Left renal cortex interstitium (tissue), 4 donors: ENCODE results near the gene SETD3. TPM values are rescaled to one million over a fixed set of nuclear protein-coding genes. Genes with fewer than 3 reads are reported as not detected.

Experiments used
- DNase-seq, 4 donors: peaks; one replicate each; pipeline ENCODE4 v3.0.0-alpha.2; 2013; ENCODE audit warnings: low read depth in 4 of 4, low spot score in 2 of 4, missing footprints in 1 of 4
- polyA plus RNA-seq, 4 donors: library from polyadenylated mRNA; unstranded; fragments of 120-200 nt; gene quantifications; one replicate each; pipeline ENCODE4 v1.2.1, GENCODE V29; 2013; ENCODE audit not compliant: insufficient read length in 4 of 4

SETD3 gene
- polyA plus RNA-seq, 4 donors = 57.5 to 69.1 (median 63.2) TPM

- DNase-seq = no peak
Measured at GRCh38 chr14:99517643-99518381, 37.2 kb upstream of the SETD3 start.

GRCh38 chr14:99516871-99517642 lies 36.4 kb upstream of the SETD3 start:
- no peak for DNase-seq

DNA sequence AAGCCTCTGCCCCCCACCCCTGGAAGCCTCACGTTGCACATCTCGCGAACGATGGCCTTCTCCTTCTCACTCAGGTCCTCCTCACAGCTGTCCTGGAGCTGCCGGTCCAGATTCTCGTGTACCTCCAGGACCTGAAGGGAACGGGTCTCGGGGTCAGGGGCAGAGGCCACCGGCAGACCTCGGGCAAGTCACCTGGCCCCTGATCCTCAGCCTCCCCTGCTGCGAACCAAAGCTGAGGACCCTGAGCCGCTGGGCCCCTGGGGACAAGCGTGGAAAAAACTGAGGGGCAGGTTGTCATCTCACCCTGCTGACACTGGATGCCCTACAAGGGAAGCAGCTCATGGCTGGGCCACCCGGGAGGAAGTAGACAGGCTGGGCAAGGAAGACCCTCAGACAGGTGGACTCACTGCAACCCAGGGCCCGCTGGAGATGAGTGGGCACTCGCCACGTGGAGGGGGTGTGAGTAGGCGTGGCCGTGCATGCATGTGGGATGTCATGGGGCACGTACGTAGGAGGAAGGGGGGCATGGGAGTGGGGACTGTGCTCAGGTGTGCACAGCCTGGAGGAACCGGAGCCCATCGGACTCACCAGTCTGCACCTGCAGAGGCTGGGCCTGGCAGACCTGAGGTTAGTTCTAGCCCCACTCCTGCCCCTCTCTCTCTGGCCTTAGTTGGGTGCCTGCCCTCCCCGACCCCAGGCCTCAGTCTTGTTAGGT lies 35.7 kb upstream of the SETD3 start:
- DNase-seq = no peak

DNA sequence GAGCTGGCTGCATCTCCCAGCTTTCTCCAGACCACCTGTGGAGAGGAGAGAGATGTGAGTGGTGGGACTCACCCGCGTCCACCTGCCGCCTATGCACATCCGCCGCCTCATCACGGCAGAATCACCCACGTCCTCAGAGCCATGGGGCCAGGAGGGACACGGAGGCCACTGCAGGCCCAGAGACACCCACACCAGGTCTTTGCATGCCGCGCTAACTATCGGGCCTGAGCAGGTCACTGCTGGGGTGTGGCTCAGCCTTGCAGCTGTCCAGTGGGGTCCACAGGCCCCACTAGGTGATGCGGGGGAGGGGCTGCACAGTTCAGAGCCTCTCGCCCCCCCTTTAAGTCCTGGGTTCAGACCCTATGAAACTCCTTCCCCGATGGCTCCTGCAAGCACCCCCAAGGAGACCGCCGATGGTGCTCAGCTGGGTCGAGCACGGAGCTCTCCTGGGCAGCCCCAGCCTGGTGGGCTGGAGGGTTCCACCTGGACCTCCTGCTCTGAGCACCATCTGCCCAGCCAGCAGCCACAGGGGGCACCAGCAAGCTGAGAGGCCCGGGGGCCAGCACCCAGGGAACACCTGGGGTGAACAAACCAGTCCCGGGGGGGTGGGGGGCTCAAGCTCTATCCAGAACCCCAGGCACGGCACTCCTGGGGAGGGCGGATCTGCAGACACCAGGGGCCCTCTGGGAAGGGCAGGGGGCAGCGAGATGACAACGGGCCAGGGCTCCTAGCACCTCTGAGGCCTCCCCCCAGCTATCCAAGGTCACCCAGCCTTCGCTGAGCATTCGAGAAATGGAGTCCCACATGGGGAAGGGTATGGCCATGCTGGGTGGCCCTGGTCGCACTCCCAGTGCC lies 34.9 kb upstream of the SETD3 start:
- no peak for DNase-seq

DNA sequence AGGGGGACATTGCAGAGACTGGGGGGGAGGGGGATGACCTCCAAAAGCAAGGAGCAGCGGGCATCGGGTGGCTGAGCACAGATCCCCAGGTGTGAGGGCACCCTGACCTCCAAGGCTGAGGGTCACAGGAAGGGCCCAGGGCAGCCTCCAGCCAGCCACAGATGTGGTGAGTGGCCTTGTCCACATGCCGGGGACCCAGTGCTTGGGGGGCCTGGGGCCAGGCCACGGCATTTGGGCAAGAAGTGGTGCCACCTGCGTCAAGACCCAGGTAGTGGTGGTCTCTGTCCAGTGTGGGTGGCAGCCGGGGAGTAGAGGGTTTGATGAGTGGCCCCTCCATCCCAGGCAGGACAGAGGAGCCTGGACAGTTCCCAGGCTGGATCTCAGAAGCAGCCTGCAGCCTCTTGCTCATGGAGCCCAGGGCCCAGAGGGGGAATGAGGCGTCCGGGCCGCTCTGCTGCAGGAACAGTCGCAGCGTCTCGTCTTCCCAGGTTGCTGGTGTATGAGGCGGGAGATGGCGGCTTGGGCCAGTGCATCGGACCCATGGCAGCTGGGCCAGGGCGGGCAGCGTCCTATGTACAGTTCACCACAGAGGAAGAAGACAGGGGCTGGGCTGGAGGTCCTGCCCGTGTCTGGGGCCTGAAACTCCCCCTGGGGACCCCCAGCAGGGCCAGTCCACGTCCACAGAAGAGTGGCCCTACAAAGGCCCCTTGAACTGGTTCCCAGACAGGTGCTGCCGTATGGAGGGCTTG lies 34.1 kb upstream of the SETD3 start:
- no peak for DNase-seq

DNA sequence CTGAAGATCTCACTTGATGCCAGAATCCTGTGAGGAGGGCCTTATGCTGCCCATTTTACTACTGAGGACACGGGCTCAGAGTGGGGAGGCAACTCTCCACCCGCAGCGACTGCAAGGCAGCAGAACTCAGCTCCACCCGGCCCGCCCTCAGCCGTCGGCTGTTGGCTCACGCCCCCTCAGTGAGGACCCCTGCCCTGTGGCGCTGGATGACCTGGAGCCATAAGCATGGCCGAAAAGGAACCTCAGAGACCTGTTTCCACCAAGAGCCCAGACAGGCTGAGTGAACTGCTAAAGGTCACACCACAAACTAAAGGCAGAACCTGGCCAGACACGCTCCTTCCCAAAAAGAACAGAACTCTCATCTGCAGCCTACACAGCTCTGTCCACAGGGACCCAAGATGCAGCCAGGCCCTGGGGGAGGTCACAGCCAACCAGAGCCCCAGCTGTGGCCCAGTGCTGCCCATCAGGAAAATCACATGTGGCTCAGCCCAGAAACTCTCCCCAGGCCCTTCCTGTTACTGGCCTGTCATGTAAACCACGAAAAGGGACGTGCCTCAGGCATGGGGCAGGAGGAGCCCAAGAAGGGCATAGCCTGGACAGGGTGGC lies 33.4 kb upstream of the SETD3 start:
- no peak for DNase-seq

- no peak for DNase-seq
Measured at GRCh38 chr14:99513183-99513694, 32.6 kb upstream of the SETD3 start.

DNA sequence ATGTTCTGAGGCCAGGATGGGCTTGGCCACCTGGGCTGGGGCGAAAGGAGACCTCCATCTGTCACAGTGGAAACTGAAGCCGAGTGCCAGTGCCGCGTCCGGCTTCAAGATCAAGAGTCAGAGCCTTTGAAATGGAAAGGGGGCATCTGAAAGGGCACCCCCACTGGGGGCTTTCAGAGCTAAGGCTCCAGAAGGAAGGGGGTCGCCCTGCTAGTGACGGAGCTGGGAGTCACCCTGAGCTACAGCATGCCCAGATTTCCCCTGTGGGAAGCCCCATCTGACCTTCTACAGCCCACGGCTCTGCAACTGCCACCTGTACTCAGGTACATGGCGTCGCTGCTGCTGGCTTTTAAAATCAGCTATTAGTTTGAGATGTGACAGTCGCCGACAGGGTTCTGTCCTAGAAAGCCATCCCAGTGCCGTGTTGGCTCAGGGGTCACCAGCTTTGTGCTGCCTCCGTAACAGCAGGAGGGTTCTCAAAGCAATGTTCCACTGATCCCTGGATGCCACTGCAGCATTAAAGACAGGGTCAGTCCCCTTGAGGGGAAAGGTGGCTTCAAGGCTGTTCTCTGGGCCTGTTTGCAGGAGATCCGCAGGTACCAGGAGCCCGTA lies 32.0 kb upstream of the SETD3 start:
- DNase-seq = no peak

- no peak for DNase-seq
Measured at GRCh38 chr14:99512110-99512449, 31.4 kb upstream of the SETD3 start.

DNA sequence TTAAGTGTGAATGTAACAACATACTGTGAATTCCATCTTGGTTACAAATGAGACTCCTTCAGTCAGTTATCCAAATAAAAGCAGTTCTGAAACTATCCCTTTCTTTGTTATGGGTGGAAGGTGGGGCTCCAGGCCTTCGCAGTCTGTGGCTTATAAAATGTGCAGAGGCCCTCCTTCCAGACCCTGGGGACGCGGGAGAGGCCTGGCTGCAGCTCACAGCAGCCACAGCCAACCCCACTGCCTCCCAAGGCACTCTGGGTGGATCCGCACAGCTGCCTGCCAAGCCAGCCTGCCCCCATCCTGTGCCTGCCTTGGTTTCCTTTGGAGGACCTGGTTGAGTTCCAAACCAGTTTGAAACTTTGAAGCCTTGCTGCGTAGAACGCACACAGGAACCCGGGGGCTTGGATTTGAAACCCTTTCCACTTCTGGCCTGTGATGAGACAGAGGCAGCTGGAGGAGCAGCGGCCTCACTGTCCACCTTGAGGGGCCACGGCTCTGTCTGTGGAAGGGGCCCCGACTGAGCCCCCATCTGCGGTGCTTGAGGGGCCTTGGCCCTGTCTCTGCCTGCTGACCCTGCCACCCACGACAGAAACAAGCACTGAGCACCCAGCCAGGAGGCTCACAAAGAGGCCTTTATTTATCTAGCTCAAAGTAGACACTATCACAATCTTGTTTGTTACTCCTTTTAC lies 30.9 kb upstream of the SETD3 start:
- DNase-seq = no peak

DNA sequence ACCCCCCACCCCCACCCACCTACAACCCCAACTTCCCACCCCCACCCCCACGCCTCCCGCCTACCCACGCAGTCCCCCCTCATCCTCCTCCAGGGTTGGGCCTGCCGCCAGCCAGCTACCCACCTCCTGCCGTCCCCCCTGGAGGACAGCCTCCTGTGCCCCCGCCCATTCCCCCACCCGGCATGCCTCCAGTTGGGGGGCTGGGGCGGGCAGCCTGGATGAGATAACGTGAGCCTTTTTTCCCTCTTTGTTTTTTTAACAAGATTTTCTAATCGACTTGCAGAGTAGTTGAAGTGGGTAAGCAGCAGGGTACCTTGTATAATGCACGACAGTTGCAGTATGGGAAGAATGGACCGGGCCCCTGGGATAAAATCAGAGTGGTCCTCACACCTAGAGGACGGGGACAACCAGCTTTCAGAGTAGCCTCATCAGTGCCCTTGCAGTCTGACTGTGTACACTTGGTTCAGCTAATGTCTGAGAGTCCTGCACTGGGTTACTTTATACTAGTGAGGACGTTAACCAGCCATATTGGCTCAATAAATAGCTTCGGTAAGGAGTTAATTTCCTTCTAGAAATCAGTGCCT lies 30.0 kb upstream of the SETD3 start:
- no peak for DNase-seq

- DNase-seq = no peak
Measured at GRCh38 chr14:99509871-99510555, 29.4 kb upstream of the SETD3 start.

DNA sequence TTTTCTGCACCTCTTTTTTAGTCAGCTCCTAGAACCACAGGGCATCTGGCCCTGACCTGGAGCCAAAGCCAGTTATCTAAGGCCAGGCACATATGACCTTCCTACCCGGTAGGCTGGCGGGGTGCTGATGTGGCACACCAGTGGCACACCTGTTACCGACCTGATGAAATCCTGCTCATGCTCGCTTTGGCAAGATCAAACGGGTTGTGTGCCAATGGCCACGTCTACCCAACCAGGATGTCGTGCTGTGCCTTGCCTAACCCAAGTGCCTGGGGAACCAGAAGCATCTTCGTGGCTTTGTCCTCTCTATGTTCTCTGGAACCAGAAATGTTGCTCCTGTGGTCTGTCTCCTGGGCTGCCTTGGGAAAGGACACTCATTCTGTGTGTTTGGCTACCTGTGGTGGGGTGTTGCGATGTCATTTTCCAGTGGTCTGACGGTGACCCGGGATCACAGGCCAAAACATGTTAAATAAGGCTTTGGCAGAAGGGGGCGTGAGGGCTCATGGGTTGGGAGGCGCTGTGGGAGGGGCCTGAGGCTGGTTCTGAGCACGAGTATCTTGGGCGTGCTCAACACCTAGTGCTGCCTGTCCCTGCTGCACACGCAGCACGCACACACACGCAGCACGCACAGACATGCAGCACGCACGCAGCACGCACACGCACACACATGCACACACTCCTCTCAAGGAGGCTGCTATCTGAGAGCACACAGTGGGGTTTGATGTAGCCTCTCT lies 28.4 kb upstream of the SETD3 start:
- DNase-seq = no peak

GRCh38 chr14:99507860-99508640 lies 27.4 kb upstream of the SETD3 start:
- no peak for DNase-seq

- no peak for DNase-seq
Measured at GRCh38 chr14:99506276-99506675, 25.6 kb upstream of the SETD3 start.

DNA sequence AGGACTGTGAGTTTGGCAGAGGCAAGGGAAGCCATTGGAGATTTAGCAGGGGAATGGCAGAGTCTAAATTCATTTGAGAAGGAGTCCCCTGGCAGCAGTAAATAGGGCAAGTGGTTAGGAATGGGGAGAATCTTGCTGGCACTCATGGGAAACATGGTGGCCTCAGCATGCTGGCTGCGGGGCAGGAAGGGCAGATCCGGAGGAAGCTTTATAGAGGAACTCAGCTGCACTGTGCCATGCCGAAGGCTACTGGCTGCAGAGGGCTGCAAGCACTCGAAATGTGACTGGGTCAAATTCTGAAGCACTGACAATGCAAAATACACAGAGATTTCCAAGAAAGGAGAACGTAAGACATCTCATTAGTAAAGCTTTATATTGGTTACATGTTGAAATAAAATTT lies 24.4 kb upstream of the SETD3 start:
- no peak for DNase-seq
